ACC112 (cell line): ENCODE results near the gene DOLK.
"Not testable (repeated sequence)": the region's sequence is repeated elsewhere in the genome, so short reads cannot be mapped to it uniquely, and the experiment has no call there.

Experiments
- H2AFZ ChIP-seq: fragments of 200-600 bp; sonication (generic); one replicate; pipeline ENCODE4 v1.6.0; 2017; ENCODE audit warnings: antibody characterized with exemption, low read length; ENCODE audit not compliant: unreplicated experiment
- H3K27ac ChIP-seq: fragments of 200-600 bp; sonication (generic); 2 replicates; pipeline ENCODE4 v1.5.1; 2014; ENCODE audit warnings: low read depth, mild to moderate bottlenecking, antibody characterized with exemption, low read length, moderate library complexity
- H3K27me3 ChIP-seq: fragments of 200-600 bp; sonication (generic); 2 replicates; pipeline ENCODE4 v1.6.1; 2014; ENCODE audit warnings: mild to moderate bottlenecking, antibody characterized with exemption, low read length, moderate library complexity, mixed read lengths; ENCODE audit not compliant: insufficient read depth
- H3K36me3 ChIP-seq: fragments of 200-600 bp; sonication (generic); 2 replicates; pipeline ENCODE4 v1.6.1; 2016; ENCODE audit warnings: mild to moderate bottlenecking, antibody characterized with exemption, low read length, moderate library complexity, mixed read lengths; ENCODE audit not compliant: insufficient read depth
- H3K4me1 ChIP-seq: fragments of 200-600 bp; sonication (generic); one replicate; pipeline ENCODE4 v1.6.1; 2016; ENCODE audit warnings: low read length, mixed read lengths; ENCODE audit not compliant: insufficient read depth, unreplicated experiment, control insufficient read depth
- H3K4me3 ChIP-seq: fragments of 200-600 bp; sonication (generic); 2 replicates; pipeline ENCODE4 v1.5.1; 2014; ENCODE audit warnings: mild to moderate bottlenecking, low read depth, low read length
- H3K79me2 ChIP-seq: fragments of 200-600 bp; sonication (generic); one replicate; pipeline ENCODE4 v1.6.0; 2016; ENCODE audit warnings: low read length; ENCODE audit not compliant: control insufficient read depth, unreplicated experiment, insufficient read depth

Gene DOLK

DNA sequence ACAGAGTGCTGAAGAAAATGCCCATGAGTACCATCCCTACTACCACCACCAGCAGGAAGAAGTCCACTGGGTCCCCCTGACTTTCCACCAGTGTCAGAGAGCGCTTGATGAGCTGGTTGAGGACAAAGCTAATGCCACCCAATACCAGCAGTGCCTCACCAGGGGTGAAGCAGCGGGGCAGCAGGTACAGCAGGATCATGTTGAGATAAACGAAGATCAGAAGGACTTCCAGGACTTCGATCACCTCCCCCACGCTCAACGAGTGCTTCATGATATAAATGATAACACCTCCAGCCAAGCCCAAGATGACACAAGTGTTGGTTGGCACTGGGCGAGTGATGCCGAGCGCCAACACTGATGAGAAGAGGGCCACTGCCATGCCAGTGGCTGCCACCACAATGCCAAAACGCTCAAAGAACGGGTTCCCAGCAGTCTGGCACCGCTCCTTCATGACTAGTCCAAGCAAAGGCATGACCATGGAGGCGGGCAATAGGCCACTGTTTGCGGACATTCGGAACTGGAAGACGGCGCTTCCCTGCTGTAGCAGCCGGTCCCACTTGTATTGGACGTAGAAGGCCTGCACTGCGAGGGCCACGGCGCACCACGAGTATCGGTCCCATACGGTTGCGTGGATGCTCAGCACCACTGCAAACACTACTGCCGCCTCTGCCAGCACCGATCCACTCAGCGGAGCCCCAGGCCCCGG lies 679 bp downstream of the DOLK start:
- Histone ChIP-seq H3K4me1 (peaks cover 11% of the 10 kb centered on the region), H3K36me3 (peaks cover 7% of the 10 kb centered on the region; the same call in 1 of the 2 replicates), H3K4me3 (peak overlapping the region; percentile 82), H2AFZ (peak overlapping the region; percentile 92), H3K27me3 (no peaks in the 10 kb centered on the region), H3K27ac (peak overlapping the region; percentile 81; the same call in 1 of the 2 replicates), H3K79me2 (peaks cover 26% of the 10 kb centered on the region)

DNA sequence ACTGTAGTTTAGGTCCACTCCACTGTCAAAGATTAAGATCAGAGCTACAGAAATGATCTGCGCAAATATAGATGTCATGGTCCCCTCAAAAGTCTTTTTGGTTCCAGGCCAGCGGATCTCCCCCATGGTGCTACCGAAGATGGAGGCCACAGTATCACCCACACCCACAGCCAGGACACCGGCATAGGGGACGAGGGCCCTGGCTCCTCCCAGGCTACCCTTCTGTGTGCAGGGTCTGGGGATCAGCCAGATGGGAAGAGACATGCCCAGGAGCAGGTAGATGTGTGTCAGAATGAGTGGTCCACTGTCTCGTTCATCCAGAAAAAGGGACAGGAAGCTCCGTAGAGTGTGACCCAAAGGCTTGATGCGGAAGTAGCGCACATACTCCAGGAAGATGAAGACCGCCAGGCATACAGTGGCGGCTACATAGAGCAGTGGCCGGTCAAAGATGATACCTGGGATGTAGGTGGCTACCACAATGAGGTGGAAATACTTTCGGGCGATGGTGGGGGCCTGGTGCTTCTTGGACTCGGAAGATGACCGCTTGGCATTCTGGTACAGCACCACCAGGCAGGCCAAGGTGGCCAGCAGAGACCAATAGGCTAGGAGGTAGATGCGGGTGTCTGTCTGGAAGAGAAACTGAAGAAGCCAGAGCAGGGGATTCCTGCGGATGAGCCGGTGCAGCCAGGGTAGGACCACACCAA lies 1.5 kb downstream of the DOLK start:
- no peak overlapping the region for H3K27ac ChIP-seq
- H3K27me3 ChIP-seq: no peaks in the 10 kb centered on the region
- peaks cover 11% of the 10 kb centered on the region for H3K4me1 ChIP-seq
- H2AFZ ChIP-seq: no peak overlapping the region
- H3K4me3 ChIP-seq: peak overlapping the region; percentile 82
- peaks cover 26% of the 10 kb centered on the region for H3K79me2 ChIP-seq
- peaks cover 7% of the 10 kb centered on the region; the same call in 1 of the 2 replicates for H3K36me3 ChIP-seq

DNA sequence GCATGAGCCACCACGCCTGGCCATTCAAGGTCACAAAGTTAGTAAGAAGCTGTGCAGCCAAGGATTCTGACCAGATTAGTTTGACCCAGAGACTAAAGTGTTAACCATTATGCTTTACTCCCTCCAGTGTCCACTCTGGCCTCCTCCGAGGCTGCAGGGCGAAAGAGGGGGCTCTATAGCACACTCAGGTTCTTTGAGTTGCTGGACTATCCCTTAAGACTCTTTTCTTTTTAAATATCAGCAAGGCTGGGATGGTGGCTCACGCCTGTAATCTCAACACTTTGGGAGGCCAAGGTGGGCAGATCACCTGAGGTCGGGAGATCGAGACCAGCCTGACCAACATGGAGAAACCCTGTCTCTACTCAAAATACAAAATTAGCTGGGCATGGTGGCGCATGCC lies 2.4 kb downstream of the DOLK start:
- H3K27me3 ChIP-seq, H3K36me3 ChIP-seq, H2AFZ ChIP-seq, H3K27ac ChIP-seq, H3K4me3 ChIP-seq: not testable (repeated sequence)
- peaks cover 23% of the 10 kb centered on the region for H3K79me2 ChIP-seq
- H3K4me1 ChIP-seq: peaks cover 11% of the 10 kb centered on the region

DNA sequence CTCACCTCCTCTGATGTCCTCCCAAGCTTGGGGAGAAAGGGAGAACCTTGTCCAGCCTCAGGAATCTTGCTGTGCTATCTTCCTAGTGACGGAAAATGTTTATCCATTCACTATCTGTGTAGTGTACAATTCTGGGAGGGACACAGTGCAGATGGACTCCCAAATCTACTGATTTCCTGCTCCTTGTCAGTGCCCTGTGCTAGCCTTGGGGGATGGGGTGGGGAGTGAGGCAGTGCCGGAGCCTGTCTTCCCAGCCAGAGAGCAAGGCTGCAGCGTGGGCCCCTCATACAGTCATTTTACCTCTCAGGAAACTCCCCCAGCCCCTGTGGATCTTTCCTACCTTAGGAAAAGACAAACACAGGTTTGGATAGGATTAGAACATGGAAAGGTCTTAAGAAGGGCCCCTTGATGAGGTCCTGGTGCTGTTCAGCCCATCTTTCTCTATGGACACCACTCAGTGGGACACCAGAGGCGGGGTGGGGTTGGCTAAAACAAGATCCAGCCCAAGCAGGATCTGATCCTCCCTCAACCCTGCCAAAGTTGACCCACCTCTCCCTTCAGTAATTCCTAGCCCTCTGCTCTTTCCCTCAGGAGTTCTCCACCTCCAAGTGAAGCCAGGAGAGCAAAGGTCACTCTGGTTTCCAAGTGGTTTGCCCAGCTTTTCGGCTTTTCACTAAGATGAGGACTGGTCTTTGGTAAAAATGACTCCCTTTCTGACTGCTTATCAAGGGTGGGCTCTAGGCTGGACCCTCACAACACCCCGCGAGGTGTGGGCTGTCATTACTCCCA lies 3.4 kb downstream of the DOLK start:
- no peak overlapping the region for H3K27ac ChIP-seq
- H3K4me3 ChIP-seq: no peak overlapping the region
- no peak overlapping the region for H2AFZ ChIP-seq
- peaks cover 11% of the 10 kb centered on the region for H3K4me1 ChIP-seq
- H3K36me3 ChIP-seq: peaks cover 7% of the 10 kb centered on the region; the same call in 1 of the 2 replicates
- H3K27me3 ChIP-seq: no peaks in the 10 kb centered on the region
- peaks cover 17% of the 10 kb centered on the region for H3K79me2 ChIP-seq

DNA sequence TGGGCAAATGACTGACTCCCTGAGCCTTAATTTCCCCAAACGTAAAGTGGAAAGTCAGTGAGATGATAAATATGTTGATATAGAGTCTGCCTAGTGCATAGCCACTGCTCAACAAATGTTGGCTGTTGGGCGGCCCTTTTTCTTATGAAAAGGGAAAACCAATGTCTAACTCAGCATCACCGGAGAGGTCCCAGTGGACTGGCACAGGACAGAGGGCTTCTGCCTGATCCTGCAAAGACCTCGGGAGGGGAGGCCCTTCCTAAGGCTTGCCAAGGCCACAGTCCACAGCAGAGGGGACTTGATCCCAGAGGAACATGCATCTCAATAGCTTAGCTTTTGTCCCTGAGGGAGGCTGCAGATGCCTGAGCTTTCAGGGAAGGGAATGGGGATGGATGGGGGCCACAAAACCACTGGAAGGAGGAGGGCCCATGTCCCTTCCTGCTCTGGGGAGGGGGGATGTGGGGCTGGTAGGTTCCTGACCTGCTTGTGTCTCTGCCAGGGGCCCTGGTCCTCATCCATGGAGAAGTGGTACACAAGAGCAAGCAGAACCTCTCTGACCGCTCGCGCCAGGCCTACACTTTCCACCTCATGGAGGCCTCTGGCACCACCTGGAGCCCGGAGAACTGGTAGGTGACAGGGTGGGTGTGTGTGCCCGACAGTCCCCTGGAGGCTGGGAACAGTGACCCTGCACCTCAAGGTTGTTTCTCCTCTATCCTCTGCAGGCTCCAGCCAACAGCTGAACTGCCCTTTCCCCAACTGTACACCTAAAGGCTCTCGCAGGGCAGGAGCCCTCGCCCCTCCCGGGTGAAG lies 6.3 kb downstream of the DOLK start:
- H2AFZ ChIP-seq: no peak overlapping the region
- peaks cover 1% of the 10 kb centered on the region for H3K4me1 ChIP-seq
- no peaks in the 10 kb centered on the region for H3K27me3 ChIP-seq
- no peak overlapping the region for H3K4me3 ChIP-seq
- peaks cover 7% of the 10 kb centered on the region; the same call in 1 of the 2 replicates for H3K36me3 ChIP-seq
- H3K27ac ChIP-seq: no peak overlapping the region
- H3K79me2 ChIP-seq: peaks cover 8% of the 10 kb centered on the region

DNA sequence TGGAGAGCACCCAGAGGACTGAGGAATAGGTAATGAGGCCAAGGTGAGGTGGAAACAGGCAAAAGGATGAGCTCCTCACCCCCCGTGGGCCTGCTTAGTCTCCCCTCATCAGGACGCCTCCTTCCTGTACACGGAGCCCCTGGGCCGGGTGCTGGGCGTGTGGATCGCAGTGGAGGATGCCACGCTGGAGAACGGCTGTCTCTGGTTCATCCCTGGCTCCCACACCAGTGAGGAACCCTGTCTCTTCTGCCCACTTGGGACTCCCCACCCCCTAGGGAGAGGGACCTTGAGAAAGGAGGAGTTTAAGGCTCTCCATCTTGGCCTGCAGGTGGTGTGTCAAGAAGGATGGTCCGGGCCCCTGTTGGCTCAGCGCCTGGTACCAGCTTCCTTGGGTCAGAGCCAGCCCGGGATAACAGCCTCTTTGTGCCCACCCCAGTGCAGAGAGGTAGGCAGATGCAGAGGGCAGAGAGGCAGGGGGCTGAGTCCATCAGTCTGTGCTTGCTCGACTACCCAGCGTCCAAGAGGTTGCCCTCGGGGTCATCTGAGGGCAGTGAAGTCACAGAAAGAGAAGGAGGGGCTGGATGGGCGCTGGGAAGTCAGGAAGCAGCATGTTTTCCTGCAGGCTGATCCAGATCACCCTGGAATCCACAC lies 7.0 kb downstream of the DOLK start:
- 0 out of 2 replicates have a peak, but pooled peaks cover under 1% of the 10 kb centered on the region for H3K36me3 ChIP-seq
- H3K27ac ChIP-seq: no peak overlapping the region
- H3K79me2 ChIP-seq: peaks cover under 1% of the 10 kb centered on the region
- H3K4me1 ChIP-seq: no peaks in the 10 kb centered on the region
- no peak overlapping the region for H3K4me3 ChIP-seq
- H2AFZ ChIP-seq: no peak overlapping the region
- no peaks in the 10 kb centered on the region for H3K27me3 ChIP-seq

DNA sequence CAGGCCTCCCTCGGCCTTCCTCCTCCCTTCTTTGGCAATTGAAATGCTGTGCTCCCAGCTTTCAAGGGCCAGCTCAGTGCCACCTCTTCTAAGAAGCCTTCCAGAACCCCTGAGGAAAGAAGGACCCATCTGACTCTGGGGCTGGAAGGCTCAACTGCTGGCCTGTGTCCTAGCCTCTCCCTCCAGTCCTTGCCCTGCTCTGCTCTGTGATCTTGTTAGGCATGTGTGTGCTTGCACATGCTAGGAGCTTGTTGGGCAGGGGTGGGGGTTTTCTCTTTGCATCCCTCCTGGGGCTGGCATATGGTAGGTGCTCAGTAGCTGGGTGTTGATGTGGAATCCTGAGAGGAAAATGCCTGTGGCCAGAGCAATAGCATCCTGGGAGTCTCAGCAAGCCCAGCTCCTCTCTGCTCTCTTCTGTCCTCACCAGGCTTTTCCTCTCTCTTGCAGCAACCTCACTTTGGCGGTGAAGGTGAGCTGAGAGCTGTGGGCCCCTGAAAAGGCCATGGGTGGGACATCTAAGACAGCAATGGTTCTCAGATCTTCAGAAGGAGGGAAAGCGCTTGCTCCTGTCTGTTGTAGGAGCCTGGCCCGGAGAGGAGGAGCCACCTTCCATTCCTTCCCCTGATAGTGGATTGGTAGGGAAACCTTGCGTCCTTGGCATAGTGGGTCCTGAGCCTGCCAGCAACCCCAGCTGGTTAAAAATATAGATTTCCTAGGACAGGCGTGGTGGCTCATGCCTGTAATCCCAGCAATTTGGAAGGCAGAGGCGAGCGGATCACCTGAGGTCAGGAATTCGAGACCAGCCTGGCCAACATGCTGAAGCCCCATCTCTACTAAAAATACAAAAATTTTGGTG lies 9.9 kb downstream of the DOLK start:
- Histone ChIP-seq H3K4me1 (no peaks in the 10 kb centered on the region), H3K4me3 (no peak overlapping the region), H2AFZ (no peak overlapping the region), H3K79me2 (no peaks in the 10 kb centered on the region), H3K27ac (no peak overlapping the region), H3K27me3 (no peaks in the 10 kb centered on the region), H3K36me3 (no peaks in the 10 kb centered on the region)

DNA sequence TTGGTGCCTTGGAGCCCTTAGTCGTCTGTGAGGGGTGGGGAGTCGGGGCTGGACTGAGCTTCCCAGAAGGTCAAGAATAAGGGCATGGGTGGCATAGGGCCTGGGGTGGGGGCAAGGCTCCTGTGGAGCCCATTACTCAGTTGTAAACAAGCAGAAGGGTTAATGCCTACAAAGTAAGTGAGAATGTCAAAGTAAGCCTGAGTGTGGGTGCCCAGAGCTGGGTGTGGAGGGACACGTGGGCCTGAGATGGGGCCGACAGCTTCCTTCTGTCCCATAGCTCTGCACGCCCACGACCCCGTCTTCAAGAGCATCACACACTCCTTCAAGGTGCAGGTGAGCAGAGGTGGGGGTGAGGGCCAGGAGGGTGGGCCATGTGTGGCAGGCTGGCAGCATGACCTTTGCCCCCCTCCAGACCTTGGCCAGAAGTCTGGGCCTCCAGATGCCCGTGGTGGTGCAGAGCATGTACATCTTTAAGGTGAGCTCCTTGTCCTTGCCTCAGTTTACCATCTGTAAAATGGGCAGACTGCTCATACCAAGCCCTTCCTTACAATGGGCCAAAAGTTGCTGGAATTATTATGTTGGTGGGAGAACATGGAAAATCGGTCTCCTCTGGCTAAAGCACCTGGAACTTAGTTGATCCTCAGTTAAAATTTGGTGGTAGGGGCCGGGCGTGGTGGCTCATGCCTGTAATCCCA lies 11.1 kb downstream of the DOLK start:
- Histone ChIP-seq H3K4me3 (no peak overlapping the region), H2AFZ (no peak overlapping the region), H3K27ac (no peak overlapping the region), H3K27me3 (no peaks in the 10 kb centered on the region), H3K36me3 (no peaks in the 10 kb centered on the region), H3K4me1 (no peaks in the 10 kb centered on the region), H3K79me2 (no peaks in the 10 kb centered on the region)

DNA sequence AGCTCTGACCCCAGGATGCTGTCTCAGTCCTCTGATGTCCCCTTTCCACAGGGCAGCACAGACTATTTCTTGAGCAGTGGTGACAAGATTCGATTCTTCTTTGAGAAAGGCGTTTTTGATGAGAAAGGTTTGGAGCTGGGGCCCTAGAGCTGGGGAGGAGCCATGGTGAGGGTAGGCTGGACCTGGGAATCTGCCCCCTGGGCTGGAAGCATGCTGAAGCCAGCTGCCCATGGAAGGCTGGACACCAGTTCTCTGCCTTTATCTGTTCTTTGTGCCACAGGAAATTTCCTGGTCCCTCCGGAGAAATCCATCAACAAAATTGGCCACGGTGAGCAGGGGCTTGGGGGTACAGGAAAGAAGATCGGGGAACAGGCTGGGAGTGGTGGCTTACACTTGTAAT lies 13.7 kb downstream of the DOLK start:
- no peaks in the 10 kb centered on the region for H3K27me3 ChIP-seq
- H3K4me1 ChIP-seq: no peaks in the 10 kb centered on the region
- H3K27ac ChIP-seq: no peak overlapping the region
- no peaks in the 10 kb centered on the region for H3K79me2 ChIP-seq
- H3K4me3 ChIP-seq: no peak overlapping the region
- H2AFZ ChIP-seq: no peak overlapping the region
- H3K36me3 ChIP-seq: no peaks in the 10 kb centered on the region
